CD14-positive monocyte (primary cell): ENCODE measurements around the gene SART1. TPM values are rescaled to one million over a fixed set of nuclear protein-coding genes. Genes with fewer than 3 reads are reported as not detected.

Experiments
- DNase-seq, 3 donors: peaks; one replicate each; pipeline ENCODE4 v3.0.0-alpha.2; 2011 to 2022
- H2AFZ ChIP-seq: 2 replicates; pipeline ENCODE4 v1.6.0; 2012; ENCODE audit warnings: mild to moderate bottlenecking, low read depth, low read length, inconsistent platforms; ENCODE audit not compliant: insufficient read depth, poor library complexity, severe bottlenecking
- H3K27ac ChIP-seq, 2 donors: 1 replicate in 1 of 2; 2 replicates in 1 of 2; pipeline ENCODE4 v1.5.1; 2012 to 2013; ENCODE audit warnings: low read length in 2 of 2, control low read depth in 1 of 2, inconsistent platforms in 1 of 2, low read depth in 1 of 2, mild to moderate bottlenecking in 1 of 2
- H3K27me3 ChIP-seq, 2 donors: one replicate each; pipeline versions ENCODE4 v1.6.0 to v1.6.1; 2011 to 2013; ENCODE audit warnings: low read length in 2 of 2; ENCODE audit not compliant: control insufficient read depth in 2 of 2, insufficient read depth in 2 of 2
- H3K36me3 ChIP-seq, 2 donors: replicated peaks in 1 of 2; 1 replicate in 1 of 2; 2 replicates in 1 of 2; pipeline versions ENCODE4 v1.5.1 to v1.6.1; 2012 to 2013; ENCODE audit warnings: low read length in 2 of 2, control low read depth in 1 of 2, inconsistent platforms in 1 of 2, mild to moderate bottlenecking in 1 of 2; ENCODE audit not compliant: insufficient read depth in 2 of 2, control insufficient read depth in 1 of 2
- H3K4me1 ChIP-seq, 2 donors: 1 replicate in 1 of 2; 2 replicates in 1 of 2; pipeline versions ENCODE4 v1.5.1 to v1.6.1; 2012 to 2013; ENCODE audit warnings: low read length in 2 of 2, control low read depth in 1 of 2, inconsistent platforms in 1 of 2, mild to moderate bottlenecking in 1 of 2, moderate library complexity in 1 of 2; ENCODE audit not compliant: insufficient read depth in 2 of 2, control insufficient read depth in 1 of 2
- H3K4me2 ChIP-seq: replicated peaks from 2 replicates; pipeline ENCODE3; 2012; ENCODE audit warnings: low read length, moderate library complexity, mild to moderate bottlenecking; ENCODE audit not compliant: poor library complexity, severe bottlenecking; ENCODE audit errors: extremely low read depth
- H3K4me3 ChIP-seq, 3 experiments: fragments of 200-600 bp in 1 of 3; sonication (generic) in 1 of 3; replicated peaks in 1 of 3; 1 replicate in 2 of 3; 2 replicates in 1 of 3; pipeline ENCODE4 v1.5.1; 2011 to 2013; ENCODE audit warnings: low read length in 3 of 3, mild to moderate bottlenecking in 3 of 3, control low read depth in 2 of 3, low read depth in 2 of 3, inconsistent platforms in 1 of 3, moderate library complexity in 1 of 3
- H3K79me2 ChIP-seq: 2 replicates; pipeline ENCODE4 v1.6.0; 2012; ENCODE audit warnings: mild to moderate bottlenecking, control low read depth, inconsistent platforms, low read length, moderate library complexity; ENCODE audit not compliant: insufficient read depth
- H3K9ac ChIP-seq: 2 replicates; pipeline ENCODE4 v1.6.0; 2017; ENCODE audit warnings: low read length, mild to moderate bottlenecking; ENCODE audit not compliant: insufficient read depth, poor library complexity, severe bottlenecking
- H3K9me3 ChIP-seq, 2 donors: replicated peaks in 1 of 2; 1 replicate in 1 of 2; 2 replicates in 1 of 2; pipeline versions ENCODE4 v1.5.1 to v1.6.1; 2012 to 2013; ENCODE audit warnings: low read length in 2 of 2, control low read depth in 1 of 2; ENCODE audit not compliant: control insufficient read depth in 1 of 2, insufficient read depth in 1 of 2
- H4K20me1 ChIP-seq: 2 replicates; pipeline ENCODE4 v1.6.0; 2012; ENCODE audit warnings: mild to moderate bottlenecking, low read length, control low read depth, moderate library complexity; ENCODE audit not compliant: insufficient read depth
- H3K27ac Mint-ChIP-seq, 7 donors: one replicate each; pipeline ENCODE4 v1.8.0; 2020; ENCODE audit warnings: mild to moderate bottlenecking in 7 of 7, mixed read lengths in 7 of 7, moderate library complexity in 6 of 7, inconsistent platforms in 2 of 7
- H3K27me3 Mint-ChIP-seq, 3 donors: one replicate each; pipeline ENCODE4 v1.8.0; 2021 to 2022; ENCODE audit warnings: low read depth in 3 of 3, mild to moderate bottlenecking in 3 of 3, mixed read lengths in 3 of 3, moderate library complexity in 3 of 3, inconsistent platforms in 1 of 3
- H3K36me3 Mint-ChIP-seq, 2 donors: one replicate each; pipeline ENCODE4 v1.8.0; 2020; ENCODE audit warnings: mixed read lengths in 2 of 2, inconsistent platforms in 1 of 2, mild to moderate bottlenecking in 1 of 2
- H3K4me1 Mint-ChIP-seq: one replicate; pipeline ENCODE4 v1.8.0; 2020; ENCODE audit warnings: mild to moderate bottlenecking, mixed read lengths
- H3K4me3 Mint-ChIP-seq, 2 donors: one replicate each; pipeline ENCODE4 v1.8.0; 2020; ENCODE audit warnings: mild to moderate bottlenecking in 2 of 2, mixed read lengths in 2 of 2, moderate library complexity in 1 of 2
- H3K9me3 Mint-ChIP-seq, 7 donors: one replicate each; pipeline ENCODE4 v1.8.0; 2020 to 2022; ENCODE audit warnings: mixed read lengths in 7 of 7, mild to moderate bottlenecking in 6 of 7, moderate library complexity in 6 of 7, inconsistent platforms in 2 of 7
- WGBS: methylation state at CpG from one replicate; pipeline ENCODE4 v1.1.5; 2013; ENCODE audit warnings: missing lambda C conversion rate; ENCODE audit not compliant: insufficient coverage; 5-methylcytosine and 5-hydroxymethylcytosine counted together
- intact Hi-C, 2 donors: fragments of 100-400 bp; cut with micrococcal nuclease; formaldehyde crosslinking; loops; one replicate each; pipeline versions ENCODE4 v1.15.0 to v1.15.1; 2023
- polyA plus RNA-seq, 3 donors: library from polyadenylated mRNA; depleted of rRNA in 1 of 3; unstranded in 2 of 3; stranded (reverse) in 1 of 3; fragments of 300-500 nt in 2 of 3; fragments of >200 nt in 1 of 3; fragmentation: Illumina TruSeq in 2 of 3; gene quantifications; 1 replicate in 2 of 3; 2 replicates in 1 of 3; pipeline ENCODE4 v1.2.3, GENCODE V29; 2012 to 2021
- TF ChIP-seq, protein P1 (sequence below): fragments of 200-600 bp; IDR thresholded peaks from one replicate; pipeline ENCODE4 v1.8.0; 2022; ENCODE audit warnings: antibody characterized with exemption, mild to moderate bottlenecking

Gene SART1
- polyA plus RNA-seq, 3 donors, result 8.9 to 52.8 (median 16.1) TPM

DNA sequence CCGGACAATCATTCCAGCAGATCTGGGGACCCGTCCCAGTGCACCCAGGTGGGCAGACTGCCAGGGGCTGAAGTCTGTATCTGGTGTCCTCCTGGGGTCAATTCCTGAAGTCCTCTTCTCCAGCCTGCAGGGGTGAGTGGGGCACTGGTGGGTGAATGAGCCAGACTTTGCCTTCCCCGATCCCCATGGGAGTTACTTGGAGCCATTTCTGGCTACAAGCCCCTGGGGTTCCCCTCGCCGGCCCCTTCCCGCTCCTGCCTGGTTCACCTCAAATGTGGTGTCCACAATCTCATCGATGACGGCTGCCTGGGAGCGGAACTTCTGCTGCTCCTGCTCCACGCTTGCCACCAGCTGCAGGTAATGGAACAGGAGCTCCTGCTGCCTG lies 55.3 kb downstream of the SART1 start:
- Histone ChIP-seq H3K36me3 (peaks cover 8 to 9% of the 10 kb centered on the region in 2 donors), H2AFZ (no peak overlapping the region), H3K4me3 (no peak overlapping the region), H3K9ac (no peak overlapping the region), H3K9me3 (no peaks in the 10 kb centered on the region), H3K27ac (no peak overlapping the region), H3K79me2 (peaks cover 11% of the 10 kb centered on the region), H3K27me3 (peaks cover 5% of the 10 kb centered on the region in 2 donors), H3K4me1 (peaks cover 58 to 59% of the 10 kb centered on the region in 2 donors), H4K20me1 (no peaks in the 10 kb centered on the region), H3K4me2 (no peak overlapping the region)
- no peak for DNase-seq
- 96% methylated on average over 10 of the region's 10 CpGs for WGBS
- H3K27me3 Mint-ChIP-seq, result peaks cover 8 to 11% (median 10%) of the 10 kb centered on the region in 3 donors
- TF ChIP-seq, protein P1, sequence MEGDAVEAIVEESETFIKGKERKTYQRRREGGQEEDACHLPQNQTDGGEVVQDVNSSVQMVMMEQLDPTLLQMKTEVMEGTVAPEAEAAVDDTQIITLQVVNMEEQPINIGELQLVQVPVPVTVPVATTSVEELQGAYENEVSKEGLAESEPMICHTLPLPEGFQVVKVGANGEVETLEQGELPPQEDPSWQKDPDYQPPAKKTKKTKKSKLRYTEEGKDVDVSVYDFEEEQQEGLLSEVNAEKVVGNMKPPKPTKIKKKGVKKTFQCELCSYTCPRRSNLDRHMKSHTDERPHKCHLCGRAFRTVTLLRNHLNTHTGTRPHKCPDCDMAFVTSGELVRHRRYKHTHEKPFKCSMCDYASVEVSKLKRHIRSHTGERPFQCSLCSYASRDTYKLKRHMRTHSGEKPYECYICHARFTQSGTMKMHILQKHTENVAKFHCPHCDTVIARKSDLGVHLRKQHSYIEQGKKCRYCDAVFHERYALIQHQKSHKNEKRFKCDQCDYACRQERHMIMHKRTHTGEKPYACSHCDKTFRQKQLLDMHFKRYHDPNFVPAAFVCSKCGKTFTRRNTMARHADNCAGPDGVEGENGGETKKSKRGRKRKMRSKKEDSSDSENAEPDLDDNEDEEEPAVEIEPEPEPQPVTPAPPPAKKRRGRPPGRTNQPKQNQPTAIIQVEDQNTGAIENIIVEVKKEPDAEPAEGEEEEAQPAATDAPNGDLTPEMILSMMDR, result no peak
- no peak overlapping the region for H3K27ac Mint-ChIP-seq
- intact Hi-C loops, result no loop called here
- H3K4me1 Mint-ChIP-seq, result peaks cover 55% of the 10 kb centered on the region
- H3K9me3 Mint-ChIP-seq, result peaks cover 0 to 2% (median 0%) of the 10 kb centered on the region in 7 donors
- no peak overlapping the region for H3K4me3 Mint-ChIP-seq
- H3K36me3 Mint-ChIP-seq, result peaks cover 20 to 29% of the 10 kb centered on the region in 2 donors

- Mint-ChIP-seq H3K4me1 (peaks cover 55% of the 10 kb centered on the region), H3K36me3 (peaks cover 20 to 29% of the 10 kb centered on the region in 2 donors), H3K4me3 (no peak overlapping the region), H3K27me3 (peaks cover 4 to 6% (median 6%) of the 10 kb centered on the region in 3 donors), H3K27ac (no peak overlapping the region), H3K9me3 (peaks cover 0 to 2% (median 0%) of the 10 kb centered on the region in 7 donors)
- Histone ChIP-seq H3K36me3 (peaks cover 8 to 9% of the 10 kb centered on the region in 2 donors), H3K4me1 (peaks cover 58 to 60% of the 10 kb centered on the region in 2 donors), H3K9me3 (no peaks in the 10 kb centered on the region), H3K4me3 (no peak overlapping the region), H2AFZ (no peak overlapping the region), H3K27ac (no peak overlapping the region), H3K27me3 (peaks cover 0 to under 1% of the 10 kb centered on the region in 2 donors), H4K20me1 (no peaks in the 10 kb centered on the region), H3K4me2 (no peak overlapping the region), H3K9ac (no peak overlapping the region), H3K79me2 (peaks cover 11% of the 10 kb centered on the region)
- WGBS, result 85% methylated on average over 3 of the region's 4 CpGs
- intact Hi-C loops, result no loop called here
- TF ChIP-seq, protein P1, result no peak
- no peak for DNase-seq
Measured at GRCh38 chr11:66017321-66017720, 55.8 kb downstream of the SART1 start.
